Hematopoietic multipotent progenitor cell treated with erythropoietin and hydrocortisone succinate and interleukin-3 and kit ligand, for 17 days (in vitro differentiated cells): ENCODE data around the gene CD44.

Source experiments
- DNase-seq: peaks from one replicate; pipeline ENCODE4 v3.0.0-alpha.2; 2015; ENCODE audit warnings: low spot score

CD44 gene

GRCh38 chr11:35237860-35238715, 99.1 kb downstream of the CD44 start:
- peak; percentile 80 for DNase-seq

- DNase-seq: no peak
Measured at GRCh38 chr11:35238882-35239281, 99.9 kb downstream of the CD44 start.

- no peak for DNase-seq
Measured at GRCh38 chr11:35239471-35240075, 100.6 kb downstream of the CD44 start.

- no peak for DNase-seq
Measured at GRCh38 chr11:35241083-35241482, 102.1 kb downstream of the CD44 start.

- DNase-seq: no peak
Measured at GRCh38 chr11:35241531-35241930, 102.6 kb downstream of the CD44 start.

GRCh38 chr11:35242412-35243242, 103.7 kb downstream of the CD44 start:
- DNase-seq: no peak

GRCh38 chr11:35243774-35244173, 104.8 kb downstream of the CD44 start:
- DNase-seq: no peak

GRCh38 chr11:35245056-35245455, 106.1 kb downstream of the CD44 start:
- no peak for DNase-seq

GRCh38 chr11:35245786-35246185, 106.8 kb downstream of the CD44 start:
- DNase-seq: no peak

- DNase-seq: no peak
Measured at GRCh38 chr11:35246745-35247144, 107.8 kb downstream of the CD44 start.

GRCh38 chr11:35247428-35247827, 108.5 kb downstream of the CD44 start:
- no peak for DNase-seq

GRCh38 chr11:35247863-35248262, 108.9 kb downstream of the CD44 start:
- no peak for DNase-seq

- DNase-seq: no peak
Measured at GRCh38 chr11:35248558-35249323, 109.8 kb downstream of the CD44 start.

- no peak for DNase-seq
Measured at GRCh38 chr11:35250192-35250591, 111.2 kb downstream of the CD44 start.

- no peak for DNase-seq
Measured at GRCh38 chr11:35250621-35251020, 111.7 kb downstream of the CD44 start.

GRCh38 chr11:35253237-35253636, 114.3 kb downstream of the CD44 start:
- no peak for DNase-seq

- no peak for DNase-seq
Measured at GRCh38 chr11:35255514-35255913, 116.5 kb downstream of the CD44 start.

- no peak for DNase-seq
Measured at GRCh38 chr11:35256296-35256695, 117.3 kb downstream of the CD44 start.

- no peak for DNase-seq
Measured at GRCh38 chr11:35257281-35257680, 118.3 kb downstream of the CD44 start.

- no peak for DNase-seq
Measured at GRCh38 chr11:35259529-35259928, 120.6 kb downstream of the CD44 start.

GRCh38 chr11:35260342-35260985, 121.5 kb downstream of the CD44 start:
- no peak for DNase-seq
